Stomach smooth muscle (tissue), 2 donors: ENCODE data around the gene HMGXB4.

Experiments used
- H3K27ac ChIP-seq: one replicate; pipeline ENCODE4 v1.7.0; 2013; ENCODE audit warnings: mild to moderate bottlenecking, low read length, inconsistent platforms
- H3K27me3 ChIP-seq, 2 donors: one replicate each; pipeline ENCODE4 v1.7.0; 2013; ENCODE audit warnings: low read length in 2 of 2; ENCODE audit not compliant: insufficient read depth in 2 of 2, control insufficient read depth in 1 of 2
- H3K36me3 ChIP-seq, 2 donors: one replicate each; pipeline ENCODE4 v1.7.0; 2013; ENCODE audit warnings: low read length in 2 of 2; ENCODE audit not compliant: control insufficient read depth in 2 of 2, insufficient read depth in 2 of 2
- H3K4me1 ChIP-seq: one replicate; pipeline ENCODE4 v1.7.0; 2013; ENCODE audit warnings: low read length; ENCODE audit not compliant: control insufficient read depth, insufficient read depth
- H3K4me3 ChIP-seq, 2 donors: one replicate each; pipeline ENCODE4 v1.7.0; 2013; ENCODE audit warnings: low read length in 2 of 2
- H3K9ac ChIP-seq, 2 donors: one replicate each; pipeline ENCODE4 v1.7.0; 2013; ENCODE audit warnings: low read length in 2 of 2, mild to moderate bottlenecking in 1 of 2
- H3K9me3 ChIP-seq, 2 donors: one replicate each; pipeline ENCODE4 v1.7.0; 2013; ENCODE audit warnings: low read length in 2 of 2; ENCODE audit not compliant: control insufficient read depth in 2 of 2
- donor health status: healthy.
- donor health status: Pancreatic carcinoma.

The HMGXB4 gene

DNA sequence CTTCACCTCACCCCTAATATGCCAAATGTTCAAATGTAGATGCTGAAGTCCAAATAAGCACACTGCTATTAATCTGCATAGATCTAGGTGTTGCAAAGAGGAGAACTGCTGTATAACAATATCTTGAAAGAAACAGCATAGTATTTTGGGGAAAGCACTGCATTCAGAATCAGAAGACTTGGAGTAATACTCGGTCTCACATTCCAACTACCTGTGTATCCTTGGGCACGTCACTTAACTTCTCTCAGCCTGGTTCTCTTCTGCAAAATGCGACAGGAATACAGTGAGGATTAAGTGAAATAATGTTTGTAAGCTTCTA lies 332 bp upstream of the HMGXB4 start:
- Histone ChIP-seq H3K9me3 (no peaks in the 10 kb centered on the region), H3K9ac (peak overlapping the region; percentile 76 to 79), H3K27me3 (no peaks in the 10 kb centered on the region), H3K4me1 (peaks cover 14% of the 10 kb centered on the region), H3K4me3 (peak overlapping the region; percentile 45 to 84), H3K27ac (peak overlapping the region; percentile 85), H3K36me3 (no peaks in the 10 kb centered on the region)

DNA sequence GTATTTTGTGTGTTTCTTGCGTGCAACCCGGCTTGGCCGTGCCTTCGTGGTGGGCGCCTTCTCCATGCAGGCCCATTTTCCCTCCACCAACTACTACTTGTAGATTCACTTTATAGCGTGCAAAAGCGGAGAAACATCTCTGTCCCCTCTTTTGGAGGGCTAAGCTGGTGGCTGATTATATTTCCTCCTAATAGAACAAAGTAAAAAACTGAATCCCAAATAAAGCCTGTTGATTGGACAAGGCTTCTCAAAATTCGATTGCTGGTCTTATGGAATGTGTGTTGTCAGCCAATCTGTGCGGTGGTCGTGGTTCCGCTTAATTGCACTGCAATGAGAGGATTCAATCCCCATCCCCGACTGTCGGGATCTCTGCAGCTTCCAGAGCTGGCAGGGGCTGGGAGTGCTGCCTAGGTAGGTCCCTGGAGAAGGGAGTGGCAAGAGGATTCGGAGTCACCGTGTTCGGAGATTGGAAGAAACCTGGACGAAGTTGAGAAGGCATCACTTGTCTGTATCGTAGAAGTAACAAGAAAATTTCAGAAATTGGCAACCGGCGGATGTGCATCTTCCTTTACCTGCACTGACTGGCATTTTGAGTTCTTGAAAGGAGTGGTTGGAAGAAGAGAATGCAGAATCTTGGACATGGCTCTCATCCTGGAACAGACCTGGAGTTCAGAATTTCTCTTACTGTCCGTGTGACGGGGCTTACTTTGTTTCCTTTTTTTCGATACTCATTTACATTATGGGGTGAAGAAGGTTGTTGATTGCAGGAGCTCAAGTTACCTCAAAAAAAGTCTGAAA lies 1.1 kb downstream of the HMGXB4 start:
- H3K9me3 ChIP-seq = no peaks in the 10 kb centered on the region
- H3K9ac ChIP-seq = peak overlapping the region; percentile 79
- H3K4me1 ChIP-seq = peaks cover 14% of the 10 kb centered on the region
- peaks cover 6 to 7% of the 10 kb centered on the region in 2 donors for H3K36me3 ChIP-seq
- H3K4me3 ChIP-seq = peak overlapping the region; percentile 78 to 84
- no peak overlapping the region for H3K27ac ChIP-seq
- H3K27me3 ChIP-seq = no peaks in the 10 kb centered on the region

DNA sequence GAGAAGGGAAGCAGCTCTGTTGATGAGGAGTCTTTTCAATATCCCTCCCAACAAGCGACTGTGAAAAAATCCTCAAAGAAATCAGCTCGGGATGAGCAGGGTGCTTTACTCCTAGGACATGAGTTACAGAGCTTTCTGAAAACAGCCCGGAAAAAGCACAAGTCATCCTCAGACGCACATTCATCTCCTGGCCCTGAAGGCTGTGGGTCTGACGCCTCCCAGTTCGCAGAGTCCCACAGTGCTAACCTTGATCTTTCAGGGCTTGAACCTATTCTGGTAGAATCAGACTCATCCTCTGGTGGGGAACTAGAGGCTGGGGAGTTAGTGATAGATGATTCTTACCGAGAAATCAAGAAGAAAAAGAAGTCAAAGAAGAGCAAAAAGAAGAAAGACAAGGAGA lies 7.7 kb downstream of the HMGXB4 start:
- H3K4me1 ChIP-seq = no peaks in the 10 kb centered on the region
- no peaks in the 10 kb centered on the region for H3K27me3 ChIP-seq
- peaks cover 38% of the 10 kb centered on the region in 2 donors for H3K36me3 ChIP-seq
- H3K27ac ChIP-seq = no peak overlapping the region
- no peak overlapping the region for H3K9ac ChIP-seq
- H3K9me3 ChIP-seq = no peaks in the 10 kb centered on the region
- H3K4me3 ChIP-seq = no peak overlapping the region

DNA sequence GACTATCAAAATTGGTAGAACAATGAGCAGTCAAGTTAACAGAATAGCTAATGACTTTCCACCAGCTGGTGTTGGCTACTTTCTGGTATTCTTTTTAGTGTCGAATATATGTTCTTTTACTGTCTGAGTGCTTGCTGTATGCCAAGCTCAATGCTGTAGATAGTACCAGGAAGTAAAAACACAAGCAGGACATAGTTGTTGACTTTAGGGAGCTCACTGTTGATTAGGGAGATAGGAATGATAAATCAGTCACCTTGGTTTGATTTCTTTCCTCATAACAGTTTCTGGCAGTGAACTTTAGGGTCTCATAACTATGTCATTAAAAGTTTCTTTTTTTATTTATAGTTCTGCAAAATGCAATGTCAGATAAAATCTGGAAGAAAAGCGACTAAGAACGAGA lies 9.0 kb downstream of the HMGXB4 start:
- Histone ChIP-seq H3K27me3 (no peaks in the 10 kb centered on the region), H3K4me3 (no peak overlapping the region), H3K9me3 (no peaks in the 10 kb centered on the region), H3K4me1 (no peaks in the 10 kb centered on the region), H3K9ac (no peak overlapping the region), H3K36me3 (peaks cover 38 to 39% of the 10 kb centered on the region in 2 donors), H3K27ac (no peak overlapping the region)

DNA sequence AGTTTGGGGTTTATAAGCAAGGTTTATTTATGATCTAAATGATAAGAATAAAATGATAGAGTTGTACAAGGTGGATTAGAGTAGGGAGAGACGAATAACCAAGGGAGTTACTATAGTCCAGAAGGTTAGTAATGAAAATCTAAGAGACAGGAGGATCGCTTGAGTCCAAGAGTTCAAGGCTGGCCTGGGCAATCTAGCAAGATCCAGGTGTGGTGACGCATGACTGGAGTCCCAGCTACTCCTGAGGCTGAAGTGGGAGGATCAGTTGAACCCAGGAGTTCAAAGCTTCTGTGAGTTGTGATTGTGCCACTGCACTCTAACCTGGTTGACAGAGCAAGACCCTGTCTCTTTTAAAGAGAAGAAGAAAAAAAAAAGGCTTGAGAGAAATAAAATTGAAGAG lies 12.3 kb downstream of the HMGXB4 start:
- Histone ChIP-seq H3K36me3 (peaks cover 32 to 34% of the 10 kb centered on the region in 2 donors), H3K9ac (no peak overlapping the region), H3K4me3 (no peak overlapping the region), H3K27me3 (no peaks in the 10 kb centered on the region), H3K9me3 (no peaks in the 10 kb centered on the region), H3K27ac (no peak overlapping the region), H3K4me1 (no peaks in the 10 kb centered on the region)

DNA sequence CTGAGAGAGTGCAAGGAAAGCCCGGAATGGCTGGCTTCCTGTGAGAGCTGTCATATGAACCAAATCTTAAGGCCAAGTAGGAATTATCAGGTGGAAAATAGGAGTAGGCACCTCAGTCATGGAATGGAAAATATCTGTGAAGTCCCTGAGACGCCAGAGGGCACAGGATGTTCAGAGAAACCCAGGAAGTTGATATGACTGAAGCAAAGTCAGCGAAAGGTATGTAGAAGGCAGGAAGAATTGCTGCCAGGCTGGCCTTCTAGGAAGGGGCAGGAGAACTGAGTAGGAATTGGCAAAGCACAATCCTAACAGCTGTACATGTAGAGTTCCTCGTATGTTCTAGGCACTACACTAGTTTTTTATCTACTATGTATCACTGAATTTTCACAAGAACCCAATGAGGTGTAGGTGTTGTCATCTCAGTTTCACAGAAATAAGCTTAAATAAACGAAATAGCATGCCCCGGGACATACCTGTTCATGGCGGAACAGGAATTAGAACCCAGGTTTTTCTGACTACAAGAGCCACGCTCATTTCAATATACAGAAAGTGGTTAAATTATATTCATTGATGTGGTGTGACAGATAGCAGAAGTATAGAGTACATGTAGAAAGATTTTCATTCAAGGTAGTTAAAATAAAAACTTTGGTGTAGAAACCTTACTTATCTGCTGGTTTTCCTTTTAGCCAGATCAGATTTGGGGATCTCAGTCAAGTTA lies 17.0 kb downstream of the HMGXB4 start:
- Histone ChIP-seq H3K4me1 (no peaks in the 10 kb centered on the region), H3K9me3 (no peaks in the 10 kb centered on the region), H3K4me3 (no peak overlapping the region), H3K9ac (no peak overlapping the region), H3K27ac (no peak overlapping the region), H3K36me3 (peaks cover 16 to 19% of the 10 kb centered on the region in 2 donors), H3K27me3 (no peaks in the 10 kb centered on the region)

DNA sequence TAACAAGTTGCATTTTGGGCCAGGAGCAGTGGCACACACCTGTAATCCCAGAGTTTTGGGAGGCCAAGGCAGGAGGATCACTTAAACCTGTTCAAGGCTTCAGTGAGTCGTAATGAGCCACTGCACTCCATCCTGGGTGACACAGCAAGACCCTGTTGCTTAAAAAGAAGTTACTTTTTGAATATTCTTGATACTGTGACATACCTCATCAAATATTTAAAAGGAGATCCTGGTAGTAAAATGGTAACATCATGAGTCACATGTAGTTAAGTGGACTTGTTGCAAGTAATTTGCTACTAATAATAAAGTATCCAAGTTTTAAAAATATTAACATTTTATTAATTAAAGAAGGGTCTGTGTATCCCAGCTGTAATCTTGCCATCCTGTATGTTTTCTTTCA lies 18.3 kb downstream of the HMGXB4 start:
- H3K9ac ChIP-seq = no peak overlapping the region
- peaks cover 14 to 19% of the 10 kb centered on the region in 2 donors for H3K36me3 ChIP-seq
- H3K4me3 ChIP-seq = no peak overlapping the region
- no peak overlapping the region for H3K27ac ChIP-seq
- no peaks in the 10 kb centered on the region for H3K27me3 ChIP-seq
- no peaks in the 10 kb centered on the region for H3K9me3 ChIP-seq
- H3K4me1 ChIP-seq = no peaks in the 10 kb centered on the region

DNA sequence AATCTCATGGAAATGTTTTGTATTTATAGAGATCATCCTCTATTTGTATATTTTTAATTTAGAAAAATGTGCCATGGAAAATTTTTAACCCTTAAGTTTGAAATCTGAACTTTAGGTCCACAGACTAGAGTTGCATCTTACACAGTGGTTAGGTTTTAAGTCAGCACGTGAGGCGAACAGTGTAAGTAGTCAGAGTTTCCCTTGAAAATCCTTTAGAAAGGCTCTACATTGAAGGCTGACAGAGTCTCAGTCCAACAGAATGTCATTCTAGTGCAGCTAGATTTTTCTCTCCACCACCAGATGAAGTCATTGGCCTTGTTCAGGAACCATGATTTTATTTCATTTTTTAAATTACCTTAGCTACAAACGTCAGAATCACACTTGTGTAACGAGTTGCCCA lies 18.7 kb downstream of the HMGXB4 start:
- H3K4me3 ChIP-seq = no peak overlapping the region
- peaks cover 14 to 19% of the 10 kb centered on the region in 2 donors for H3K36me3 ChIP-seq
- H3K9ac ChIP-seq = no peak overlapping the region
- H3K27ac ChIP-seq = no peak overlapping the region
- H3K27me3 ChIP-seq = no peaks in the 10 kb centered on the region
- H3K9me3 ChIP-seq = no peaks in the 10 kb centered on the region
- H3K4me1 ChIP-seq = no peaks in the 10 kb centered on the region

DNA sequence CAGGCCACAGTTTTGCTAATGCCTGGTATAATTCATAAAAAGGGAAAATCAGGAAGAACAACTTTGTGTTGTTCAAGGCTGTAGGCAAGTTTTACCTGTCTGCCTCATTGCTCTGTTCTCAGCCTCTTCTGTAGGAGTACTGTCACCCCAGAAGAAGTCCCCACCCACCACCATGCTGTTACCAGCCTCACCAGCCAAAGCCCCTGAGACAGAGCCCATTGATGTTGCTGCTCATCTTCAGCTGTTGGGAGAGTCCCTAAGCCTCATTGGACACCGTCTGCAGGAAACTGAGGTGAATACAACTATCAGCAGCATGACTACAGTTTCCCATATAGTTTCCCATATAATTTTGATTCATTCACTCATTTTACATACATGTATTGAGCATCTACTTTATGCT lies 30.8 kb downstream of the HMGXB4 start:
- Histone ChIP-seq H3K4me1 (no peaks in the 10 kb centered on the region), H3K9ac (no peak overlapping the region), H3K27me3 (no peaks in the 10 kb centered on the region), H3K36me3 (peaks cover 31 to 37% of the 10 kb centered on the region in 2 donors), H3K9me3 (no peaks in the 10 kb centered on the region), H3K27ac (no peak overlapping the region), H3K4me3 (no peak overlapping the region)

DNA sequence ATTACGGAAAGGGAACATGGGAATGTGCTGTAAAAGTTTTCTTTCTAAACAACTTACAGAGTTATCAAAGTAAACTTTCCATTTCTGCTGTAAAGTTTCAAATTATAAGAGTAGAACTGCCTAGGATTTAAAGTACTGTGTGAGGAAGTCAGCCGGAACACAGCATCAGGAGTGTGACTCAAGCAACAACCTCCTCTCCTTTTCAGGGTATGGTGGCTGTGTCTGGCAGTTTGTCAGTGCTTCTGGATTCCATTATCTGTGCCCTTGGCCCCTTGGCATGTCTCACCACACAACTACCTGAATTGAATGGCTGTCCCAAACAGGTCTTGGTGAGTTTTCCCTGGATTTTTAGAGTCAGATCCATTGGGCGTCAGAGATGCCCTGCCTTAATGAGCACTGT lies 35.5 kb downstream of the HMGXB4 start:
- Histone ChIP-seq H3K36me3 (peaks cover 17 to 35% of the 10 kb centered on the region in 2 donors), H3K9ac (no peak overlapping the region), H3K27ac (peak overlapping the region; percentile 25), H3K27me3 (no peaks in the 10 kb centered on the region), H3K9me3 (no peaks in the 10 kb centered on the region), H3K4me1 (no peaks in the 10 kb centered on the region), H3K4me3 (no peak overlapping the region)

DNA sequence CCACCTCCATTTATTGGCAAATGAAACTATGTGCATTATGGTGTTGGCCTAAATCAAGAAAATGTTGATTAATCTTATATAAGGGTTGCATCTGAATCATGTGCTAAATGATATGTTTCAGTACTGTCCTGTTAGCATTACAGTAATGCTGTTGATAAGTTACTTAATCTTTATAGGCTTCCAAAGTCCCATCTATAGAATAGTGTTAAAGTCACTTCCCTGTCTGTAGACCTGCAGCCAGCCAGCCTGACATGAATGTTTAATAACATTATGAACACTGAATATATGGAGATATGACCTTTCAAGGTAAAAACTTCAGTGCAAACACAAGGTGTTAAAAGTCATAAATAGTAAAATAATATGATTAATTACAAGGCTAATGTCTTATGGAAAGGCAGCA lies 38.8 kb downstream of the HMGXB4 start:
- no peaks in the 10 kb centered on the region for H3K27me3 ChIP-seq
- H3K9ac ChIP-seq = no peak overlapping the region
- peaks cover 8 to 21% of the 10 kb centered on the region in 2 donors for H3K36me3 ChIP-seq
- H3K4me3 ChIP-seq = no peak overlapping the region
- no peaks in the 10 kb centered on the region for H3K9me3 ChIP-seq
- no peak overlapping the region for H3K27ac ChIP-seq
- H3K4me1 ChIP-seq = peaks cover 14% of the 10 kb centered on the region
